Effector memory CD8-positive, alpha-beta T cell (primary cell): Measurements from ENCODE around the gene HES4.
A peak's percentile ranks its signal among the peaks of the same experiment; 100 is the strongest.

Source experiments
- ATAC-seq: fragments of 150-1000 bp; cut with Tn5 transposase; replicated peaks from 2 replicates; pipeline ENCODE4 v1.10.0; 2021; ENCODE audit warnings: mild to moderate bottlenecking, moderate library complexity
- DNase-seq, 3 experiments: peaks; one replicate each; pipeline ENCODE4 v3.0.0; 2021
- H3K27ac Mint-ChIP-seq, 2 donors: one replicate each; pipeline ENCODE4 v1.8.0; 2022; ENCODE audit warnings: mild to moderate bottlenecking in 2 of 2, mixed read lengths in 2 of 2, moderate library complexity in 2 of 2
- H3K27me3 Mint-ChIP-seq, 2 donors: one replicate each; pipeline ENCODE4 v1.8.0; 2022; ENCODE audit warnings: mixed read lengths in 2 of 2
- H3K36me3 Mint-ChIP-seq: one replicate; pipeline ENCODE4 v1.8.0; 2022; ENCODE audit warnings: mild to moderate bottlenecking, moderate library complexity, mixed read lengths; ENCODE audit not compliant: insufficient read depth
- H3K4me1 Mint-ChIP-seq, 2 donors: one replicate each; pipeline ENCODE4 v1.8.0; 2022; ENCODE audit warnings: low read depth in 2 of 2, mixed read lengths in 2 of 2
- H3K4me3 Mint-ChIP-seq, 2 donors: one replicate each; pipeline ENCODE4 v1.8.0; 2022; ENCODE audit warnings: mild to moderate bottlenecking in 2 of 2, mixed read lengths in 2 of 2, moderate library complexity in 2 of 2
- H3K9me3 Mint-ChIP-seq, 2 donors: one replicate each; pipeline ENCODE4 v1.8.0; 2022; ENCODE audit warnings: mixed read lengths in 2 of 2

The HES4 gene

DNA sequence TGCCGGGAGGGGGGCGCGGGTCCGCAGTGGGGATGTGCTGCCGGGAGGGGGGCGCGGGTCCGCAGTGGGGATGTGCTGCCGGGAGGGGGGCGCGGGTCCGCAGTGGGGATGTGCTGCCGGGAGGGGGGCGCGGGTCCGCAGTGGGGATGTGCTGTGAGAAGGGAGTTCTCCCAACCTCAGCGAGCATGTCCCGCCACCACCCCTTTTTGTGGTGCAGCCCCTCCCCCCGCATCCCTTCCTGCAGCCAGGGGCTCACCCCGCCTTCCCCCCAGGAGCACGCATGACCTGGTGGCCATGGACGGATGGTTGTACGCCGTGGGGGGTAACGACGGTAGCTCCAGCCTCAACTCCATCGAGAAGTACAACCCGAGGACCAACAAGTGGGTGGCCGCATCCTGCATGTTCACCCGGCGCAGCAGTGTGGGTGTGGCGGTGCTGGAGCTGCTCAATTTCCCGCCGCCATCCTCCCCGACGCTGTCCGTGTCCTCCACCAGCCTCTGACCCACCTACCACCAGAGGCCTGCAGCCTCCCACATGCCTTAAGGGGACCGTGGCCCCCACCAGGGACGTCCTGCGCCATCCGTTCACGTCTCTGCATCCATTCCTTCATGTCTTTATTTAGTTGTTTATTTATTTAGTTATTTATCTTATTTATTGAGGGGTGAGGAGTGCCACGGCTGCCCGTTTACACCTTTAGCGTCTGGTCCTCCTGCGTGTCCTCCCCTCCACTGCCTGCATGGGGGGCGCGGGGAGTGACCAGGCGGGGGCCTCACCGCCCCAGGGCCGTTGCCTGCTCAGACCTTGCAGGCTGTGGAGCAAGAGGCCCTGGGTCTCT lies 35.0 kb downstream of the HES4 start:
- H3K27ac Mint-ChIP-seq = no peak overlapping the region
- ATAC-seq = no peak
- peaks cover 0 to 4% of the 10 kb centered on the region in 2 donors for H3K4me1 Mint-ChIP-seq
- peaks cover 0 to 16% of the 10 kb centered on the region in 2 donors for H3K27me3 Mint-ChIP-seq
- no peak for DNase-seq
- H3K4me3 Mint-ChIP-seq = peak overlapping the region; percentile 23 to 38
- no peaks in the 10 kb centered on the region for H3K9me3 Mint-ChIP-seq
- H3K36me3 Mint-ChIP-seq = no peaks in the 10 kb centered on the region

DNA sequence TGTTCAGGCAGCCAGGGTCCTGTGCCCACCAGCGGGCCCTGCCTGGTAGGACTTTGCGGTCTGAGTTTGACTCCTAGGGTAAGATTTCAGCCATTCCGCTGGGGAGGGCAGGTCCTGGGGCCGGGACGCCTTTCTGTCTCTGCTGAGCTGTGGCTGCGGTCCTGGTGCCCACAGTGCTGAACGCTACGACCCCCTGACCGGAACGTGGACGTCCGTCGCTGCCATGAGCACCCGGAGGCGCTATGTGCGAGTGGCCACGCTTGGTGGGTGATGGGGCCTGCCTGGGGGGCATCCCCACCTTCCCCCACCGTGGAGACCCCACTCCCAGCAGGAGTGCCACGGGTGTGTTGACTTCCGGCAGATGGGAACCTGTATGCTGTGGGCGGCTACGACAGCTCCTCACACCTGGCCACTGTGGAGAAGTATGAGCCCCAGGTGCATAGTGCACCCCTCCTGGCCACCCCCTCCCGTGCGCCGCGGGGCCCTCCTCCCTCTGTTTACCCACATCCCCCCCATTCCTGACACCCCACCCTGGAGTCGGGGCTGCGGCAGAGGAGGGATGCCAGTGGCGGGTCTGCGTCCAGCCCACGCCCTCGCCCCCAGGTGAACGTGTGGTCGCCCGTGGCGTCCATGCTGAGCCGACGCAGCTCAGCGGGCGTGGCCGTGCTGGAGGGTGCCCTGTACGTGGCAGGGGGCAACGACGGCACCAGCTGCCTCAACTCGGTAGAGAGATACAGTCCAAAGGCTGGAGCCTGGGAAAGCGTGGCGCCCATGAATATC lies 36.0 kb downstream of the HES4 start:
- Mint-ChIP-seq H3K27me3 (peaks cover 0 to 9% of the 10 kb centered on the region in 2 donors), H3K9me3 (no peaks in the 10 kb centered on the region), H3K4me3 (peak overlapping the region in 1 of 2 donors; percentile 23), H3K36me3 (peaks cover 2% of the 10 kb centered on the region), H3K27ac (no peak overlapping the region), H3K4me1 (peaks cover 0 to 4% of the 10 kb centered on the region in 2 donors)
- ATAC-seq (no peak), DNase-seq (no peak)

DNA sequence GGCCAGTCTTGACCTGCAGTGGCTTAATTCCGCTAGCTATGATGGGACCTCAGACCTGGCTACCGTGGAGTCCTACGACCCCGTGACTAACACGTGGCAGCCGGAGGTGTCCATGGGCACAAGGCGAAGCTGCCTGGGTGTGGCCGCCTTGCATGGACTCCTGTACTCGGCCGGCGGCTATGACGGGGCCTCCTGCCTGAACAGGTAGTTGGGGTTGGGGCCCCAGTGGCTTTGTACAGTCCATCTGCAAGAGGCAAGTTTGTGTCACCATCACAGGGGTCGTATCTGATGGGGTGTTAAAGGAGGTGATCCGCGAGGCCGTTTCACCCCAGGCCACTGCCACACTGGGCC lies 36.6 kb downstream of the HES4 start:
- H3K27ac Mint-ChIP-seq = peak overlapping the region in 1 of 2 donors; percentile 20
- peaks cover 8% of the 10 kb centered on the region for H3K36me3 Mint-ChIP-seq
- no peak for DNase-seq
- peaks cover 6 to 7% of the 10 kb centered on the region in 2 donors for H3K4me1 Mint-ChIP-seq
- peaks cover 0 to 2% of the 10 kb centered on the region in 2 donors for H3K27me3 Mint-ChIP-seq
- ATAC-seq = no peak
- H3K4me3 Mint-ChIP-seq = no peak overlapping the region
- no peaks in the 10 kb centered on the region for H3K9me3 Mint-ChIP-seq

DNA sequence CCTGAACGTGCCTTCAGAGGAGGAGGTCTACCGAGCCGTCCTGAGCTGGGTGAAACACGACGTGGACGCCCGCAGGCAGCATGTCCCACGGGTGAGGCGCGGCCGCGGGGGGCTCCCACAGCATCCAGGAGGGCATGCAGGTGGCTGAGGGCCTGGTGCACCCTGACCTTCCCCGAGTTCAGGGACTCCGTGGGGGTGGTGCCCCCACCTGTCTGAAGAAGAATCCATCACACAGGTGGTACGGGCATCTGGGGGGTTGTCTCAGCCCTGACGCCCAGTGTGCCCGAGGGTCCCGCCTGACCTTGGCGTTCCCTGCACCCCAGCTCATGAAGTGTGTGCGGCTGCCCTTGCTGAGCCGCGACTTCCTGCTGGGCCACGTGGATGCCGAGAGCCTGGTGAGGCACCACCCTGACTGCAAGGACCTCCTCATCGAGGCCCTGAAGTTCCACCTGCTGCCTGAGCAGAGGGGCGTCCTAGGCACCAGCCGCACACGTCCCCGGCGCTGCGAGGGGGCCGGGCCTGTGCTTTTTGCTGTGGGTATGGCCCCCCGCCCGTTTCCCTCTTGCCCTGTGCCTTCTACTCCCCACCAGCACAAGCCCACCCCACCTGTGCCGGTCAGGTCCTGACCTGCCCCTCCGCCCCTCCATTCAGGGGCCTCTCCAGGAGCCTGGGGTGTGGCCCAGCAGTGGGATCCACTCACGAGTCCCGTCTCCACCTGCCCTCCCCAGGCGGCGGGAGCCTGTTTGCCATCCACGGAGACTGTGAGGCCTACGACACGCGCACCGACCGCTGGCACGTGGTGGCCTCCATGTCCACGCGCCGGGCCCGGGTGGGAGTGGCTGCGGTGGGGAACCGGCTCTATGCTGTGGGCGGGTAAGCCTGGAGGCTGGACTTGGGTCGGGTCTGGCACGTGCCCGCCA lies 37.3 kb downstream of the HES4 start:
- DNase-seq = no peak
- Mint-ChIP-seq H3K27me3 (no peaks in the 10 kb centered on the region), H3K27ac (peak overlapping the region in 1 of 2 donors; percentile 20)

DNA sequence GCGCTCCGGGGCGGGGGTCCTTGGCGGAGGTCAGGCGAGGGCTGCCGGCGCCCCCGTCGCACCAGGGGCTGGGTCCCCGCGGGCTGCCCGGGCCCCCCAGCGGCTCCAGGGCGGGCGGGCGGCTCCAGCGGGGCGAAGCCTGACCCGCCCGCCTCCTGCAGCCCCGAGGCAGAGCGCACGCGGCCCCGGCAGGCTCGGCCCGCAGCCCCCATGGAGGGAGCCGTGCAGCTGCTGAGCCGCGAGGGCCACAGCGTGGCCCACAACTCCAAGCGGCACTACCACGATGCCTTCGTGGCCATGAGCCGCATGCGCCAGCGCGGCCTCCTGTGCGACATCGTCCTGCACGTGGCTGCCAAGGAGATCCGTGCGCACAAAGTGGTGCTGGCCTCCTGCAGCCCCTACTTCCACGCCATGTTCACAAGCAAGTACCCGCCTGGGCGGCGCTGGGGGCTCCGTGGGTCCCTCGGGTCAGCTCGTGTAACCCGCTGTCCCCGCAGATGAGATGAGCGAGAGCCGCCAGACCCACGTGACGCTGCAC lies 38.7 kb downstream of the HES4 start:
- no peak for ATAC-seq
- peaks cover 16 to 18% of the 10 kb centered on the region in 2 donors for H3K4me1 Mint-ChIP-seq

More for the DNA sequence above, 37.3 kb downstream of the HES4 start:
- H3K9me3 Mint-ChIP-seq = no peaks in the 10 kb centered on the region
- peak overlapping the region; percentile 65 to 70 for H3K4me3 Mint-ChIP-seq
- ATAC-seq = no peak
- peaks cover 10% of the 10 kb centered on the region for H3K36me3 Mint-ChIP-seq
- H3K4me1 Mint-ChIP-seq = peaks cover 11 to 12% of the 10 kb centered on the region in 2 donors

DNA sequence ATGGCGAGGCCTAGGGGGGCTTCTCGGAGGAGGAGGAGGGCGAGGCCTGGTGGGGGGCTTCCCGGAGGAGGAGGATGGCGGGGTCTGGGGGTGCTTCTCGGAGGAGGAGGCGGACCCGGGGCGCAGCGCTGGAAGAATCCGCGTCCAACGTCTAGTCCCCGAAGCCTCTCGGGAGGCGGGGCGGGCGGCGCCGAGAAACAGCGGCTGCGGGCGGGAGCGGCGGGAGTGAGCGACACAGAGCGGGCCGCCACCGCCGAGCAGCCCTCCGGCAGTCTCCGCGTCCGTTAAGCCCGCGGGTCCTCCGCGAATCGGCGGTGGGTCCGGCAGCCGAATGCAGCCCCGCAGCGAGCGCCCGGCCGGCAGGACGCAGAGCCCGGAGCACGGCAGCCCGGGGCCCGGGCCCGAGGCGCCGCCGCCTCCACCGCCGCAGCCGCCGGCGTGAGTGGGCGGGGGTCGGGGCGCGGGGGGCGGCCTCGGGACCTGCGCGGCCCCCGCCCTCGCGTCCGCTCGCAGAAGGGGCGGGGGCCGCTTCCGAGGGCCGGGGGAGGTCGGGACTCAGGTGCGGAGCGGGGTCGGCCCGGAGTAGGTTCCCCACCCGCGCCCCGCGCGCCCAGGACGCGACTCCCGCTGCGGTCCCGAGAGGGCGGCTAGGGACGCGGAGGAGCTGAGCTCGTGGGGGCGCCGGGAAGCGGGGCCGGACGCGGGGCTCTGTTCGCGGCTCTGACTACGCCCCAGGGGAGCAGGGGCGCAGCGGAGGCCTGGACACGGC lies 39.4 kb downstream of the HES4 start, which contains the start of gene KLHL17:
Gene KLHL17, plus strand, starts transcription at position 222 of the 769 bp plus-strand sequence. Its CDS starts 110 bp downstream, at position 332.
- peak; percentile 55 for ATAC-seq
- Mint-ChIP-seq H3K27ac (peak within 1 kb of the TSS; percentile 53 to 79), H3K27me3 (no peaks in the 10 kb centered on the region), H3K36me3 (peaks cover 16% of the 10 kb centered on the region), H3K4me3 (peak within 1 kb of the TSS; percentile 85 to 89), H3K4me1 (peaks cover 16 to 18% of the 10 kb centered on the region in 2 donors), H3K9me3 (no peaks in the 10 kb centered on the region)
- DNase-seq = peak; percentile 70 to 75 (median 72)

More for the DNA sequence above, 38.7 kb downstream of the HES4 start:
- H3K27me3 Mint-ChIP-seq = no peaks in the 10 kb centered on the region
- H3K27ac Mint-ChIP-seq = no peak overlapping the region
- H3K9me3 Mint-ChIP-seq = no peaks in the 10 kb centered on the region
- no peak for DNase-seq
- H3K36me3 Mint-ChIP-seq = peaks cover 16% of the 10 kb centered on the region
- peak overlapping the region; percentile 65 to 70 for H3K4me3 Mint-ChIP-seq

DNA sequence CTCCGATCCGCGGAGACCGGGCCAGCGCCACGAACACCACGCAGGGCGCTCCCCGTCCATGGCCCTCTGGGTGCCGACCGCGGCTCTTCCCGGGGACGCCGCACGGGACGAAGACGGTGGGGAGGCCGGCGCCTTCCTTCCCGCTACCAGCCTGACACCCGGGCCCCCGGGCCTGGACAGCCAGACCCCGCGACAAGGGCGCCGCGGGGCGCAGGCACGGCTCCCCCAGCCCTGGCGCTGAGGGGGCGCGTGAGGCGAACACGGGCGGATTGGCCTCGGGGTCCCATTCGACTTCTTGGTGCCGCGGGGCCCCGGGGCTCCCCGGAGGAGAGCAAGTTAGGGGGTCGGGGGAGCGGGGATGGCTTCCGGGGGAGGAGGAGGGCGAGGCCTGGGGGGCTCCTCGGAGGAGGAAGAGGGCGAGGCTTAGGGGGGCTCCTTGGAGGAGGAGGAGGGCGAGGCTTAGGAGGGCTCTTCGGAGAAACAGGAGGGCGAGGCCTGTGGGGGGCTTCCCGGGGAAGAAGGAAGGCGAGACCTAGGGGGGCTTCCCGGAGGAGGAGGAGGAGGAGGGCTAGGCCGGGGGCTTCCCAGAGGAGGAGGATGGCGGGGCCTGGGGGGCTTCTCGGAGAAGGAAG lies 40.0 kb downstream of the HES4 start:
- no peaks in the 10 kb centered on the region for H3K9me3 Mint-ChIP-seq
- peak overlapping the region; percentile 53 to 79 for H3K27ac Mint-ChIP-seq
- peak; percentile 7 for ATAC-seq
- H3K4me1 Mint-ChIP-seq = peaks cover 16 to 22% of the 10 kb centered on the region in 2 donors
- no peak for DNase-seq
- peaks cover 16% of the 10 kb centered on the region for H3K36me3 Mint-ChIP-seq
- peak overlapping the region; percentile 85 to 89 for H3K4me3 Mint-ChIP-seq
- H3K27me3 Mint-ChIP-seq = no peaks in the 10 kb centered on the region

DNA sequence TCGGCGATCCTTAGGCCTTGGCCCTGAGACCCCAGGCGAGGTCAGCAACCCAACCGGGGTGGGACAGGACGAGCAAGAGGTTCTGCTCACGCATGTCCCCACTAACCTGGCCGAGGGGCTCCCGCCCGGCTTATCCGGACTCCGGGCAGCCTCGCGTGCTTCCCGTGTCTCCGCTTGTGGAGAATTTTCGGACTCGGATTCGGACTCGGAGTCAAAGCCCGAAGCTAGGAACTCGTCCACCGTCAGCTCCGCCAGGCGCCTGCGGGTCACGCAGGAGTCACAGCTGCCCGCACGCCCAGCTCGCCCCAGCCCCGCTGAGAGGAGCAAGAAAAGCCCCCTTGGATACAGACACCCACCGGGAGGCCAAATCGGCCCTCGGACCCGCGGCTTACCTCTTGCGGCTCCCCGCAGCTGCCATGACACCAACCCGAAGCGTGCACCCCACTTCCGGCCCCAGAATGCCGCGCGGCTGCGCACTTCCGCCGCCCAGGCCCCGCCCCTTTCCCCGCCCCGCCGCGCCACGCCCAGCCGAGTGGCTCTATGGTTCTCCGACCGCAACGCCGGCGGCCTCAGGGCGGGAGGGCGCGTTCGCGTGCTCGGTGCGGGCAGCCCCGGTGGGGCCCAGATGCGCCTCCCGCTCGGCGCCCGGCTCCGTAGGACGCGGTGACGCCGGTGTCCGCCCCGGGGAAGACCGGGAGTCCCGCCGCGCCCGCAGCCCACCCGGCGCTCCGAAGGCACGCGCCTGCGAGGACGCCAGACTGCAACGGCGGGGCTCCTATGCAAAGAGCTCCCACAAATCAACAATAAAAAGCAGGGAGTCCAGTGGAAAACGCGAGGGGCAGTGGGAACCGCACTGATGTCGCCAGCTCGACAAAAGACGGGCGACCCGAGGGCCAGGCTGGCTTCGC lies 40.8 kb downstream of the HES4 start, which contains the start of gene NOC2L:
Gene NOC2L, minus strand, starts transcription at position 434 of the 908 bp plus-strand sequence. Its CDS starts 16 bp downstream, at position 418.
- ATAC-seq (peak; percentile 87), DNase-seq (peak; percentile 88 to 94 (median 94))
- Mint-ChIP-seq H3K9me3 (no peaks in the 10 kb centered on the region), H3K36me3 (peaks cover 21% of the 10 kb centered on the region), H3K27me3 (no peaks in the 10 kb centered on the region), H3K4me3 (peak within 1 kb of the TSS; percentile 85 to 89), H3K4me1 (peaks cover 21 to 22% of the 10 kb centered on the region in 2 donors), H3K27ac (peak within 1 kb of the TSS; percentile 81 to 85)

DNA sequence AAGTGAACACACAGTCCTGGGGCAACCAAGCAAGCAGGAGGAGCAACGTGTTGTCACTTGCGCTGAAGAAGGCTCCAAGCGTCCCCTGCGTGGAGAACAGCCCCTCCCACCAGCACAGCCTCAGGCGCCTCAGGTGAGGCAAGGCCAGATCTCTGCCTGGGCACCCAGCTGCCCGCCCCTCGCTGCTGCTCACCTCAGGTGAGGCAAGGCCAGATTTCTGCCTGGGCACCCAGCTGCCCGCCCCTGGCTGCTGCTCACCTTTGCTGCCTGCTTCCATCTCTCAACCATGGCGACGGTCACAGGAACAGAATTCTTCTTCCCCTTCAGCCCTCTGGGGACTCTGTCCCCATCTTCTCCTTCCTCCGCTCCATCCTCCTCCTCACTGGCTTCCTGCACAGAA lies 43.3 kb downstream of the HES4 start:
- ATAC-seq (no peak), DNase-seq (no peak)
- Mint-ChIP-seq H3K4me3 (no peak overlapping the region), H3K36me3 (peaks cover 34% of the 10 kb centered on the region), H3K27ac (no peak overlapping the region), H3K27me3 (no peaks in the 10 kb centered on the region), H3K9me3 (no peaks in the 10 kb centered on the region), H3K4me1 (peaks cover 21% of the 10 kb centered on the region in 2 donors)

DNA sequence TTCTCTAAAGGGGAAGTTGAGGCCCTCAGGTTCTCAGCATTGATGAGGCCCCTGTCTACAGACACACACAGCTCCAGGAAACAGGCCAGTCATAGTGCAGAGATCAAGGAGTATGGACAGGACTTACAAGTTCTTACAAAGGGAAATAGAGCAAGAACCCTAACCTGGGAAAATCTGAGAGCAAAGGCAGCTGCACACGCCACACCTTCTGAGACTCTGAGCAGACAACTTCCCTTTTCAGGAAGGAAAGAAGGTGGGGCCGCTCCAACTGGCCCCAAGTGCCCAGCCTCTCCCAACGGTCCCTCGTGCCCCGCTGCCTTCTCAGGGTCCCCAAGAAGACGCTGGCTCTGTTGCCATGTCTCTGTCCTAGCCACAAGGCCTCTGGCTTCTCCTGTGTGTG lies 44.4 kb downstream of the HES4 start:
- Mint-ChIP-seq H3K4me3 (no peak overlapping the region), H3K9me3 (no peaks in the 10 kb centered on the region), H3K27me3 (no peaks in the 10 kb centered on the region), H3K27ac (no peak overlapping the region), H3K4me1 (peaks cover 21% of the 10 kb centered on the region in 2 donors), H3K36me3 (peaks cover 38% of the 10 kb centered on the region)
- DNase-seq (no peak), ATAC-seq (no peak)

DNA sequence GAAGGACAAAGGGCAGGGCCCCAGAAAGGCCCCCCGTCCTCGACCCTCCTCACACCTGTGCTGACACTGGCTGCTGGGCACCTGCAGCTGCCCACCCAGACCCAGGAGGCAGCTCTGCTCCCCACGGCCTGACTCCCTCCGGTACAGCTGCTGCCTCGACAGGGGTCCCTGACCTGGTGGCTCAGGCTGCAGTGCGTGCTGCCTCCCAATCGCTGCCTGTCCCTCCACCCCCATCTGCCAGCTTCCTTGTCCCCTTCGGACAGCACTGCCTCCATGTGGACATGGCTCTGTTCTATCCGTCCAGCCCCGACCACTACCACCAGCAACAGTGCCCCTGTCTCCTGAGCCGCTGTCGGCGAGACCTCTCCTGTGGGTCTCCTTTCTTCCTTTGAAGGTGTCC lies 45.0 kb downstream of the HES4 start:
- H3K27ac Mint-ChIP-seq = no peak overlapping the region
- peaks cover 21 to 23% of the 10 kb centered on the region in 2 donors for H3K4me1 Mint-ChIP-seq
- no peak overlapping the region for H3K4me3 Mint-ChIP-seq
- H3K9me3 Mint-ChIP-seq = no peaks in the 10 kb centered on the region
- DNase-seq (no peak), ATAC-seq (no peak)
- no peaks in the 10 kb centered on the region for H3K27me3 Mint-ChIP-seq
- H3K36me3 Mint-ChIP-seq = peaks cover 38% of the 10 kb centered on the region
